Natural killer cell (primary cell): Measurements from ENCODE around the gene PLPPR1. TPM values are rescaled to one million over a fixed set of nuclear protein-coding genes. Genes with fewer than 3 reads are reported as not detected.

Experiments
- ATAC-seq, 3 donors: fragments of 150-1000 bp in 2 of 3; fragments of 200-7000 bp in 1 of 3; cut with Tn5 transposase; 1 replicate in 1 of 3; 2 replicates in 2 of 3; pipeline ENCODE4 v1.10.0; 2021; ENCODE audit warnings: mild to moderate bottlenecking in 2 of 3, moderate library complexity in 2 of 3
- DNase-seq, 2 donors: peaks; one replicate each; pipeline versions ENCODE4 v3.0.0 to v3.0.0-alpha.2; 2013 to 2021; ENCODE audit warnings: mixed read lengths in 1 of 2
- H3K27ac ChIP-seq: one replicate; pipeline ENCODE4 v1.5.1; 2013; ENCODE audit warnings: mild to moderate bottlenecking, low read length
- H3K27me3 ChIP-seq: one replicate; pipeline ENCODE4 v1.6.1; 2013; ENCODE audit warnings: low read length; ENCODE audit not compliant: control insufficient read depth, insufficient read depth
- H3K36me3 ChIP-seq: one replicate; pipeline ENCODE4 v1.6.1; 2013; ENCODE audit warnings: low read length; ENCODE audit not compliant: control insufficient read depth, insufficient read depth
- H3K4me1 ChIP-seq: one replicate; pipeline ENCODE4 v1.6.1; 2013; ENCODE audit warnings: low read length; ENCODE audit not compliant: control insufficient read depth, insufficient read depth
- H3K4me3 ChIP-seq: one replicate; pipeline ENCODE4 v1.5.1; 2013; ENCODE audit warnings: low read length
- H3K9me3 ChIP-seq: one replicate; pipeline ENCODE4 v1.6.1; 2013; ENCODE audit warnings: low read length; ENCODE audit not compliant: control insufficient read depth, insufficient read depth
- H3K27ac Mint-ChIP-seq, 2 donors: one replicate each; pipeline ENCODE4 v1.8.0; 2022; ENCODE audit warnings: mild to moderate bottlenecking in 2 of 2, mixed read lengths in 2 of 2, moderate library complexity in 1 of 2
- H3K27me3 Mint-ChIP-seq, 2 donors: one replicate each; pipeline ENCODE4 v1.8.0; 2022; ENCODE audit warnings: low read depth in 2 of 2, mixed read lengths in 2 of 2
- H3K36me3 Mint-ChIP-seq: one replicate; pipeline ENCODE4 v1.8.0; 2022; ENCODE audit warnings: mixed read lengths
- H3K4me1 Mint-ChIP-seq, 2 donors: one replicate each; pipeline ENCODE4 v1.8.0; 2022; ENCODE audit warnings: mixed read lengths in 2 of 2
- H3K4me3 Mint-ChIP-seq: one replicate; pipeline ENCODE4 v1.8.0; 2022; ENCODE audit warnings: mild to moderate bottlenecking, moderate library complexity, mixed read lengths
- H3K9me3 Mint-ChIP-seq, 2 donors: one replicate each; pipeline ENCODE4 v1.8.0; 2022; ENCODE audit warnings: mixed read lengths in 2 of 2
- CTCF ChIP-seq: fragments of 200-600 bp; IDR thresholded peaks from one replicate; pipeline ENCODE4 v1.8.0; 2022; ENCODE audit warnings: antibody characterized with exemption
- WGBS: methylation state at CpG from one replicate; pipeline ENCODE4 v1.1.7; 2013; ENCODE audit warnings: missing lambda C conversion rate; ENCODE audit not compliant: insufficient coverage; 5-methylcytosine and 5-hydroxymethylcytosine counted together
- intact Hi-C: fragments of 100-400 bp; cut with micrococcal nuclease; formaldehyde crosslinking; loops from one replicate; pipeline ENCODE4 v1.14.2; 2022
- total RNA-seq, 4 donors: library from RNA; stranded (reverse); fragments of 120-200 nt in 1 of 4; gene quantifications; one replicate each; pipeline versions ENCODE4 v1.2.3 to v1.2.4, GENCODE V29; 2013 to 2022

Gene PLPPR1
- total RNA-seq, 3 donors from 2014 or later (not counting 1 experiment from before 2014, with no cell fraction given), result not detected

GRCh38 chr9:101307524-101308213 is 279.1 kb downstream of the PLPPR1 start:
- Histone ChIP-seq H3K27ac (no peak overlapping the region), H3K36me3 (no peaks in the 10 kb centered on the region), H3K4me3 (no peak overlapping the region), H3K9me3 (no peaks in the 10 kb centered on the region), H3K27me3 (no peaks in the 10 kb centered on the region), H3K4me1 (no peaks in the 10 kb centered on the region)
- ATAC-seq (no peak), DNase-seq (no peak)
- 74% methylated on average over 3 of the region's 3 CpGs for WGBS
- Mint-ChIP-seq H3K9me3 (no peaks in the 10 kb centered on the region), H3K36me3 (no peaks in the 10 kb centered on the region), H3K27me3 (peaks cover 3 to 11% of the 10 kb centered on the region in 2 donors), H3K4me1 (no peaks in the 10 kb centered on the region), H3K4me3 (no peak overlapping the region), H3K27ac (no peak overlapping the region)
- intact Hi-C loops, result no loop called here
- no peak for TF ChIP-seq CTCF

GRCh38 chr9:101309139-101309538 is 280.6 kb downstream of the PLPPR1 start:
- Histone ChIP-seq H3K9me3 (no peaks in the 10 kb centered on the region), H3K27ac (no peak overlapping the region), H3K36me3 (no peaks in the 10 kb centered on the region), H3K4me3 (no peak overlapping the region), H3K4me1 (no peaks in the 10 kb centered on the region), H3K27me3 (no peaks in the 10 kb centered on the region)
- H3K36me3 Mint-ChIP-seq, result no peaks in the 10 kb centered on the region
- H3K27ac Mint-ChIP-seq, result no peak overlapping the region
- H3K4me1 Mint-ChIP-seq, result no peaks in the 10 kb centered on the region
- H3K27me3 Mint-ChIP-seq, result peaks cover 3 to 11% of the 10 kb centered on the region in 2 donors
- TF ChIP-seq CTCF, result no peak
- no peaks in the 10 kb centered on the region for H3K9me3 Mint-ChIP-seq
- no peak for DNase-seq
- H3K4me3 Mint-ChIP-seq, result no peak overlapping the region
- intact Hi-C loops, result no loop called here
- WGBS, result 82% methylated on average over 8 of the region's 8 CpGs
- no peak for ATAC-seq

GRCh38 chr9:101311191-101311590 is 282.7 kb downstream of the PLPPR1 start:
- H3K4me1 ChIP-seq, result no peaks in the 10 kb centered on the region
- DNase-seq (no peak), ATAC-seq (no peak)
- intact Hi-C loops, result loop anchor here (5.0 kb wide), 1 partner anchor 599 kb away; no protein-coding TSS in a partner anchor
- Mint-ChIP-seq H3K27ac (no peak overlapping the region), H3K27me3 (peaks cover 0 to 14% of the 10 kb centered on the region in 2 donors), H3K4me3 (no peak overlapping the region), H3K4me1 (no peaks in the 10 kb centered on the region), H3K9me3 (no peaks in the 10 kb centered on the region), H3K36me3 (no peaks in the 10 kb centered on the region)
- H3K36me3 ChIP-seq, result no peaks in the 10 kb centered on the region
- no peaks in the 10 kb centered on the region for H3K9me3 ChIP-seq
- TF ChIP-seq CTCF, result no peak
- no CpG with 5 or more reads among the region's 2 CpGs for WGBS
- H3K4me3 ChIP-seq, result no peak overlapping the region
- no peak overlapping the region for H3K27ac ChIP-seq
- H3K27me3 ChIP-seq, result no peaks in the 10 kb centered on the region
